EH (cell line): ENCODE data around the gene NAV2.

ENCODE experiments used
- DNase-seq: peaks from one replicate; pipeline ENCODE4 v3.0.0-alpha.2; 2015; ENCODE audit warnings: low read depth

NAV2 gene

GRCh38 chr11:20020716-20021115 lies 308.1 kb downstream of the NAV2 start:
- DNase-seq = no peak

- no peak for DNase-seq
These were observed 308.6 kb downstream of the NAV2 start for GRCh38 chr11:20021212-20021611.

- no peak for DNase-seq
These were observed 309.2 kb downstream of the NAV2 start for GRCh38 chr11:20021771-20022362.

GRCh38 chr11:20022363-20023081 lies 309.9 kb downstream of the NAV2 start:
- peak; percentile 49 for DNase-seq

GRCh38 chr11:20023082-20023426 lies 310.4 kb downstream of the NAV2 start:
- DNase-seq = no peak

- DNase-seq = no peak
These were observed 311.7 kb downstream of the NAV2 start for GRCh38 chr11:20024172-20024935.

- DNase-seq = no peak
These were observed 312.7 kb downstream of the NAV2 start for GRCh38 chr11:20025332-20025840.

- no peak for DNase-seq
These were observed 314.3 kb downstream of the NAV2 start for GRCh38 chr11:20026629-20027555.

GRCh38 chr11:20027556-20028013 lies 314.9 kb downstream of the NAV2 start:
- DNase-seq = peak; percentile 32

GRCh38 chr11:20029193-20029592 lies 316.6 kb downstream of the NAV2 start:
- DNase-seq = no peak

- DNase-seq = no peak
These were observed 317.8 kb downstream of the NAV2 start for GRCh38 chr11:20030472-20030871.

GRCh38 chr11:20031155-20032001 lies 318.7 kb downstream of the NAV2 start:
- DNase-seq = peak; percentile 97

GRCh38 chr11:20032127-20032526 lies 319.5 kb downstream of the NAV2 start:
- DNase-seq = no peak

GRCh38 chr11:20032577-20033260 lies 320.1 kb downstream of the NAV2 start:
- DNase-seq = no peak

GRCh38 chr11:20033806-20034205 lies 321.2 kb downstream of the NAV2 start:
- no peak for DNase-seq

GRCh38 chr11:20034941-20035340 lies 322.3 kb downstream of the NAV2 start:
- DNase-seq = no peak

- no peak for DNase-seq
These were observed 322.7 kb downstream of the NAV2 start for GRCh38 chr11:20035375-20035700.

GRCh38 chr11:20035701-20036601 lies 323.3 kb downstream of the NAV2 start:
- DNase-seq = peak; percentile 98

GRCh38 chr11:20036626-20037335 lies 324.1 kb downstream of the NAV2 start:
- DNase-seq = no peak
